Measurements from ENCODE around the gene TSPAN14.
"Not testable (repeated sequence)": the region's sequence is repeated elsewhere in the genome, so short reads cannot be mapped to it uniquely, and the experiment has no call there.

The TSPAN14 gene

DNA sequence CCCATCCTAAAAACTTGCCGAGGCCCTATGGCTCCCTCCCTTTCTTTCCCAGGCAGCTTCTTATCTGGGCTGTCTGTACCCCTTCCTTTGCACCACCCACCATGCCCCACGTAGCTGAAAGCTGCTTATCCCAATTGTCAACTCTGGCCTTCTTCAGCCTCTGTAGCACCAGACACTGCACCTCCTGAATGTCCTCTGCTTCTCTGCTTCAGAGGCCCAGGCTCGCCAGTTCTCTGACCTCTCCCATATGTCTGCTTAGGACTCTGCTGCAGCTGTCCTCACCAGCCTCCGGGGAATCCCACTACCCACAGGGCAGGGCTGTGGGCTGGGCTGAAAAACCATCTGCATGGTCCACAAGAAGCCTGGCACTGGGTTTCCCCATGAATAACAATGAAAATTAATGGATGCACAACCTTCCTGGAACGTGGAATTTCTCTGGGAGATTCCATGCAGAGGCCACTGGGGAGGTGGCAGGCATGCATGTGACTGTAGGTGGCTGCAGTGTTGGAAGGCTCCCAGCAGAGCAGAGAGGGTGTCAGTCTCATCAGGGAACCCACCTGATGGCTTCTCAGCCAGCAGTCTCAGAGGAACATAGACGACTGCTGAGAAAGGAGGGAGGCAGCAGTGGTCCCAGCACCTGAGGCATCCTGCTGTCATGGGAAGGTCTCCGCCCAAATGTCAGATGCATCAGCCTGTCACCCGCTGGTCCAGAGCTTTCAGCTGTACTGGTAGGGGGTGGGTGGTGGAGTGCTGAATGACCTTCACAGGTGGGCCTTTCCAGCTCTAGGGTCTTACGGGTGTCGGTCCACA is 66.8 kb downstream of the TSPAN14 start:
- DNase-seq (ENCODE audit: low read depth in 4 of 4, low spot score in 1 of 4), result no peak

DNA sequence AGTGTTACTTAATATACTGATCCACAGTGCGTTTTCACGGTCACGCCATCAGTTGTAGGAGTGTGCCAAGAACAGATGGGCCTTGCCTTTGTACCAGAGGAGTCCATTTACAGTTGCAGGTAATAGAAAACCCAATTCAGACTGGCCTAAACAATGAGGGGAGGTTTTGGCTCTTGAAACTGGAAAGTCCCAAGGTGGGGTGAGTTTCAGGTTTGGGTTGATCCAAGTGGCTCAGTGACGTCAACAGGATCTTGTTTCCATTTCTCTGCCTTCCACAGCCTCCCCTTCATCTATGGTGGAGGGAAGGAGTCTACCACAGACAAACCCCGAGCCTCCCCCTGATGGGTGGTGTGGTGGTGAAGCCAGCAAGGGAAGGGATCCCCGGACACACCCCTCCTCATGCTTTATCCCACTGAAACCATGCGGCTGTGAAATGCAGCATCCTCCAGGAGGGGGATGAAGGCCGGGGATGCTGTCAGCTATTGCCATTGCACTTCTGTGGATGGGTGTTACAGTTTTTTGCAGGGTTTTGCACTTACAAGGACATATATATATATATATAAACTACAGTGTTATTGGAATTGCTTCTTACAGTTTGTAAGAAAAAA is 68.8 kb downstream of the TSPAN14 start:
- DNase-seq (ENCODE audit: low read depth in 4 of 4, low spot score in 1 of 4), result no peak

DNA sequence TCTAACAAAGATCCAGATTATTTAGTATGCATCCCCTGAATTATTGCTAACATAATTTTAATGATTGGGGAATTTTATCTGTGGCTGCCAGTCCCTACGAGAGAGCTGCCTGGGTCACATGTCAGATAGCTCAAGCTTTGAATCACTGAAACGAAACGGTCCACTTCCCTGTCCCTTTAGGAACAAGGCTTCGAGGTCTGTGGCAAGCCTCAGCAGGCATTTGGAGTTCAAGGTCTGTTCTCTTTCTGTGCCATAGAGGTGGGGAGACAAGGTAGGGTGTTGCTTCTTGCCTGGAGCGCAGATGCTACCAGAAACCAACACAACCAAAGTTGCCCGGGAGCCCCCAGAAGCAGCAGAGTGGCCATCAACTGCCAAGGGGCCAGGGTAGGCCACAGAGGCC is 69.7 kb downstream of the TSPAN14 start:
- no peak for DNase-seq (ENCODE audit: low read depth in 4 of 4, low spot score in 1 of 4)

DNA sequence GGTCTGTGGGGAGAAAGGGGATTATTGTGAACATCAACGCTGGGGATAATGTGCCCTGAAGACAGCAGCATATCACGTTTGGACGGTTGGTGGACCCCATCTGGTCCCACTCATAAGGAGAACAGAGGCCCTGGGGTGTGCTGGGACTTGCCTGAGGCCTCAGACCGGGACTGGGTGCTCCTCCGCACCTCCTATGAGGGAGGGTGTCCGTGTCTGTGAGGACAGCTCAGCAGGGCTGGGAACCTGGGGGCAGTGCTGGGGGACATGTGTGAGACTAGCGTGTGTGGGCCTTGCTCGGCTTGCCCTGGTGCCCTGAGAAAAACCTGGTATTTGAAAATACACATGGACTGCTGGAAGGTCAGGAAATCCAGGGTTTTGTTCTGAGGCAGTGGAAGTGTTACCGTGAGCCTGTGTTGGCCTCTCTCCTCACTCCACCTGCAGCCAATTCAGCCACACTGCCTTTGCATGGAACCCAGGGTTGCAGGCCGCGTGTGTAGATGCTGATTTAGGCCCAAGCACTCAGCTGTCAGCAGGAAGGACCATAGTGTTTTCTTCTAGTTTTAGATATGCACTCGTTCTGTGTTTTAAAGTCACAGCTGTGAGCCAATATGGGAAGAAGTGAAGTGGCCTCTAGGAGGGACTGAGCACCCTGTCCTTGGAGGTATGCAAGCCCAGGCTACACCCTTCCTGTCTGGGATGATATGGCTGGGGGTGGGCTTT is 70.2 kb downstream of the TSPAN14 start:
- no peak for DNase-seq (ENCODE audit: low read depth in 4 of 4, low spot score in 1 of 4)

DNA sequence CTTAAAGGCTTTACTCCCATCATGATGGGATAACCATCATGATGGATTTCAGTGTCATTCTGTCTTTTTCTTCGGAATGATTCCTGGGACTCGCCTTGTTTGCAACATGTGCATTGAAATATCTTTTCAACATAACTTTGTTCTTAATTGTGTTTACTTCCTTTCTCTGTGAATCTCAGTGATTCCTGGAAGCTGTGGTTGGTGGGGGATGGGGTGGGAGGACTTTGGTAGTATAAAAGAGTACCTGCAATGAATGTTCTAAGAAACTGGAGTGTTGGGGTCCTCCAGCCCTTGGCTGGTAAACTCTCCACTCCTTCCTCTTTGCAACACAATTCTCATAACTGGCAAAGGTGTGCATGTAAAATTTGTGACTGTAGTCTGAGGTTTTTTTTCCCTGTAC is 72.1 kb downstream of the TSPAN14 start:
- no peak for DNase-seq (ENCODE audit: low read depth in 4 of 4, low spot score in 1 of 4)

DNA sequence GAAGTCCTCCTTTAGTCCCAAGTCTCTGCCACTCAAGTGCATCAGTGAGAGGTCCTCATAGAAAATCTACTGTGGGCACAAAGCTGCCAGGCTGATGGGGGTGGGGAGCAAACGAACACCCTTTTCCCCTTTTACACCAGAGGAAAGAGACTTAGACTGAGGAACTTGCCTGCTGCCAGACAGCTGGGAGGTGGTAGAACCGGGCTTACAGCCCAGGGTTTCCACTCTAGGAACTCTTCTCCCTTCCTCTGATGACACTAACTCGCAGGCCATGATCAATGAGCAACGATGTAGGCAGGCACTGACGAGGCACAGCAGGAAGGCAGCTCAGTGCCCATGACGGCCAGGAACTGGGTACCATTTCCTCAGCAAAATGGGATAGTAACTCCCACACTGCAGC is 72.6 kb downstream of the TSPAN14 start:
- no peak for DNase-seq (ENCODE audit: low read depth in 4 of 4, low spot score in 1 of 4)

DNA sequence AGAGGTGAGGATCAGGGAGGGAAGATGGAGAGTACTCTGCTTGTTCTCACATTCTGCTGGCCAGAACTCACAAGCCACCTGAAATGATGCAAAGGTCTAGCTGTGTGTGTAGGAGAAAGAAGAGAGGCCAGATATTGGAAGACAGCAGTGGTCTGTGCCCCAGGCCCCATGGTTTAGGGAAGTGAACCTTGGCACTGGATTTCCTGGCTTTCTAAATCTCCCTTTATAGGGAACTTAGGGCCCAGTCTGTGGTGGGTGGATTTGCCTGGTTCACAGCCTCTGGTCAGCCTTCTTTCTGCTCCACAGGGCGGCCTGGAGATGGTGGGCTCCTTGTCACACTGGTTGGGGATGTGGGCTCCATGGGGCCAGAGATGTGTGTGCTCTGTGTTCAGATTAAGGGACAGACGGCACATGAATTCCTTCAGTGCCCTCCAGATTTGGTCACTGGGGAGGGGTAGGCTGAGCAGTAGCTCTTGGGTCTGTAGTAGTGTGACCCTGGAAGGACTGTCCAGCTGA is 74.1 kb downstream of the TSPAN14 start:
- no peak for DNase-seq (ENCODE audit: low read depth in 4 of 4, low spot score in 1 of 4)

DNA sequence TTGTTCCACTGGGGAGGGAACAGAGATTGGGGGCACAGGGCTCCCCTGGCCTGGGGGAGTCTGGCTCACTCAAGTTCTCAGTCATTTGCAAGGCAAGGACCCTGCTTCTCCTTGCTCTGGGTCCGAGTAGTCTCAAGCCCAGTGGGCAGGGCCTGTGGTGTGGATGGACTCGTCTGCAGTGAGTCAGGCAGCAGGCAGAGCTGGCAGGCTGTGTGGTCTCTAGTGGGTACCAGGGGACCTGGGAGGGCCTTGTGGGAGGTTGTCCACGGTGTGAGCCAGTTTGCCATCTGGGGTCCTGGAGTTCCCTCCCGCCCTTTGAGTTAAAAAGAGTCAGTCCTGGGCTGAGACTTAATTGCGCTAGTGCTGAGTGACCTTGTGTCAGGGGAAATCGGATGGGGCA is 74.8 kb downstream of the TSPAN14 start:
- no peak for DNase-seq (ENCODE audit: low read depth in 4 of 4, low spot score in 1 of 4)

DNA sequence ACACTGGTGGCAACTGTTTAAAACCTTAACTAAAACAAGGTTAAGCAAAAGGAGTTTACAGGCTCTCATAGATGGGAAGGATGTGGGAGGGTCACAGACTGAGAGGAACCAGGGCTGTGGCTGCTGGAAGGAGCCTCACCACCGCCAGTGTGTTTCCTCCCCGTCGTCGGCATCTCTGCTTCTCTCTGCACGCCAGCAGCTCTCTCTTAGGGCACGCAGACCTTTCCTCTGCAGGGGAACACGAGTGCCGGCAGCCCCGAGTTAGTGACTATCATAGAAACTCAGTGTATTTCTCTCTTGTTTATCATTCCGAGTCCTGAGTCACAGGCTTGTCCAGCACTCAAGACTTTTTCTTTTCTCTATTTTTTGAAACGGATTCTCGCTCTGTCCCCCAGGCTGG is 75.5 kb downstream of the TSPAN14 start:
- no peak for DNase-seq (ENCODE audit: low read depth in 4 of 4, low spot score in 1 of 4)

DNA sequence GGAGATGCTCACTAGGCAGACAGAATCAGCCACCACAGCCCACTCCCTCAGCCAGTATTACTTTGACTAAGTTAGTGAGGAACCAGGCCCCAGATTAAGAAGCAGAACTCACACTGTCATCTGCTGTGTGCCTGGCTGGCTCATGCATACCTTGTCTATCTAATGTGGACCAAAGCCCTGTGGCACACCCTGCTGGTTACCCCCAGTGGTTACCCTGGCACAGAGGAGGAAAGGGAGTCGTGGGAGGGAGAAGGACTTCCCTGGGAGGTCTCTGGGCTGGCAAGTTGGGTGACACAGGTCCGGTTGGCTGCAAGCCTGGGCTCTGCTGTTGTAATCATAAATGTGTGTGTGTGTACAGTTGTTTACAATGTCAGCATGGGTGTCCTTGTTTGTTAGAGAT is 76.1 kb downstream of the TSPAN14 start:
- DNase-seq (ENCODE audit: low read depth in 4 of 4, low spot score in 1 of 4), result peak in 1 of 4 experiments; percentile 25

DNA sequence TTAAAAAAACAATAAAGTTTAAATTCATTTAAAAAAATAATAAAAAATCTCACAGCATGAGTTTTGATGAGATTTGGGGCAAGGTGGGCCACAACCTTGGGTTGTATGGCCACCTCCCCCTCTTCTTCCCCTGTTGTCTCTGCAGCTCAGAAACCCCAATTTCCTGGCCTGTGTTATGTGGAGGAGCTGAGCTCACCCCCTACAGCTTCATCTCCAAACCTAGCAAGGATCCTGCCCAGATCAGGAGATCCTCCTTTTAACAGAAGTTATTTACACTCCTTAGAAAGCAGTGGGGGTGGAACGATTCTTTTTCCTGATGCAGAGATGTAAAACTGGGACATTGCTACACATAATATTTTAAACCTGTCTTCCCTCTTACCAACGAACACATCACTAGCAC is 76.7 kb downstream of the TSPAN14 start:
- no peak for DNase-seq (ENCODE audit: low read depth in 4 of 4, low spot score in 1 of 4)

DNA sequence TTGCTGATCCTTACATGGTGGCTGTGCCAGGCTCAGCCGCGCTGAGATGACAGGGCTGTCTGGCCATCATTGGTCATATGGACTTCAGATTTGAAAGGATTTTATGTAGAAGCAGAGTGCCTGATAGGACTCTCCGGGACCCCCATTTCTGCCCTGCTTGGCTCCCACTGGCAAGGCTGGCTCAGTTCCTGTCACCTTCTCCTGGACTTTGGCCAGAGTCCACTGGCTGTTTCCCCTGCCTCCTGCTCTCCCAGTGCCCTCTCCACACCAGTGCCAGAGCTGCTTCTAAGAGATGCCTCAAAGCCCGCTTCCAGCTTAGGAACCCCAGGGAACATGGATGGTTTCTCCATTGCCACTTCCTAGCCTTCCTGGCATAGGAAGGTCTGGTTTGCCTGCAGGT is 78.5 kb downstream of the TSPAN14 start:
- no peak for DNase-seq (ENCODE audit: low read depth in 4 of 4, low spot score in 1 of 4)

DNA sequence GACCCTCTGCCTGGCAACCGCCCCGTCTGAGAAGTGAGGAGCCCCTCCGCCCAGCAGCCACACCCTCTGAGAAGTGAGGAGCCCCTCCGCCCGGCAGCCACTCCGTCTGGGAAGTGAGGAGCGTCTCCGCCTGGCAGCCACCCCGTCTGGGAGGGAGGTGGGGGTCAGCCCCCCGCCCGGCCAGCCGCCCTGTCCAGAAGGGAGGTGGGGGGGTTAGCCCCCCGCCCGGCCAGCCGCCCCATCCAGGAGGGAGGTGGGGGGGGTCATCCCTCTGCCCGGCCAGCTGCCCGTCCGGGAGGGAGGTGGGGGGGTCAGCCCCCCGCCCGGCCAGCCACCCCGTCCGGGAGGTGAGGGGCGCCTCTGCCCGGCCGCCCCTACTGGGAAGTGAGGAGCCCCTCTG is 79.9 kb downstream of the TSPAN14 start:
- DNase-seq (ENCODE audit: low read depth in 4 of 4, low spot score in 1 of 4), result not testable (repeated sequence)

DNA sequence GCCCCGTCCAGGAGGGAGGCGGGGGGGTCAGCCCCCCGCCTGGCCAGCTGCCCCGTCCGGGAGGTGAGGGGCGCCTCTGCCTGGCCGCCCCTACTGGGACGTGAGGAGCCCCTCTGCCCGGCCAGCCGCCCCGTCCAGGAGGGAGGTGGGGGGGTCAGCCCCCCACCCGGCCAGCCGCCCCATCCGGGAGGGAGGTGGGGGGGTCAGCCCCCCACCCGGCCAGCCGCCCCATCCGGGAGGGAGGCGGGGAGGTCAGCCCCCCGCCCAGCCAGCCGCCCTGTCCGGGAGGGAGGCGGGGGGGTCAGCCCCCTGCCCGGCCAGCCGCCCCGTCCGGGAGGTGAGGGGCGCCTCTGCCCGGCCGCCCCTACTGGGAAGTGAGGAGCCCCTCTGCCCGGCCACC is 80.5 kb downstream of the TSPAN14 start:
- not testable (repeated sequence) for DNase-seq (ENCODE audit: low read depth in 4 of 4, low spot score in 1 of 4)

DNA sequence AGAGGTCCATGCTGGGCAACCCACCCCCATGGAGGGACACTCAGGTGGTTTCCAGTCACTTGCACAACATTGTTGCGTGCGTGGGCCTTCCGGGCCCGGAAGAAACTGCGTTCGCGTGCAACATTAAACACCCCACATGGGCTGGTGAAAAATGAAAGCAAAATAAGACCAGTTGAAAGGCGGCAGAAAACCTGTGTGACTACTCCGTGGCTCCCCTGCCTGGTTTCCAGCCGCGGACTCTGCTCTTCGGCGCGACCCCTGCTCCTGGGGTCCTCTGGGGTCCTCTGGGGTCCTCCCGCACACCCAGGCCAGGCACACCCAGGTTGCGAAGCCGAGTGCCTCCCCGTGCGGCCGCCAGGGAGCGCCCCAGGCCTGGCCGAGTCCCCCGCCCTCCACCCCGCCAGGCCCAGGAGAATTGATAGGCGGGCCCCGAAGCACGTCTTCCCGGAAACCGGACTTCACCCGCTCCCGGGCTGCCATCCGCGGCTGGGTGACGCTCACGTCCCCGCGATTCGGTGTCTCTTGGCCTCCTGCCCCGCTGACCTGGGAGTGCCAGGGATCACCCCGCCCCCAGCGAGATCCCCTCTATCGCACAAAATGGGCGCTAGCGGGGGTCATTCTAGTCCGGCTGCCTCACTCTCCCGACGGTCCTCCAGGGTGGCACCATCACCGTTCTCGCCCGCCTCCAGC is 81.7 kb downstream of the TSPAN14 start:
- DNase-seq (ENCODE audit: low read depth in 4 of 4, low spot score in 1 of 4), result peak; percentile 21 to 71 (median 49)

DNA sequence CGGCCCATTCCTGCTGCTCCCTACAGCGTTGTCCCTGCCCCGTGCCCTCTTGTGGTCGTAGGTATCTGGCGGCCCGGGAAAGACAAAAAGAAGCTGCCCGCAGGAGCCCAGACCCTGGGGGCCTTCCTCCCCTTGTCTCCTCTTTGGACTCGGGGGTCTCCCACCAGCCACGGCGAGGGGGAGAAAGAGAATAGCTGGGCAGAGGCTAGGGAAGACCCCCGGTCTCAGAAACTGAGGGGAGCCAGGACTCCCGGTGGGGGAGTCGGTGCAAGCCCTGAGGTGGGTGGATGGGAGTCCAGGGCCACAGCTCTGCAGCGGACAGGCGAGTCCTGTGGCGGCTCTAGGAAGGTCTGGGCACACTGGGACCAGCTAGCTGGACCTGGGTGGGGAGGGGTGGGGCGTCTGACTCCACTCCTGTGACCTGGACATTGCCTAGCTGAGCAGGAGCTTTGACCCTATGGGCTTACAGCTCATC is 82.3 kb downstream of the TSPAN14 start:
- DNase-seq (ENCODE audit: low read depth in 4 of 4, low spot score in 1 of 4), result no peak

DNA sequence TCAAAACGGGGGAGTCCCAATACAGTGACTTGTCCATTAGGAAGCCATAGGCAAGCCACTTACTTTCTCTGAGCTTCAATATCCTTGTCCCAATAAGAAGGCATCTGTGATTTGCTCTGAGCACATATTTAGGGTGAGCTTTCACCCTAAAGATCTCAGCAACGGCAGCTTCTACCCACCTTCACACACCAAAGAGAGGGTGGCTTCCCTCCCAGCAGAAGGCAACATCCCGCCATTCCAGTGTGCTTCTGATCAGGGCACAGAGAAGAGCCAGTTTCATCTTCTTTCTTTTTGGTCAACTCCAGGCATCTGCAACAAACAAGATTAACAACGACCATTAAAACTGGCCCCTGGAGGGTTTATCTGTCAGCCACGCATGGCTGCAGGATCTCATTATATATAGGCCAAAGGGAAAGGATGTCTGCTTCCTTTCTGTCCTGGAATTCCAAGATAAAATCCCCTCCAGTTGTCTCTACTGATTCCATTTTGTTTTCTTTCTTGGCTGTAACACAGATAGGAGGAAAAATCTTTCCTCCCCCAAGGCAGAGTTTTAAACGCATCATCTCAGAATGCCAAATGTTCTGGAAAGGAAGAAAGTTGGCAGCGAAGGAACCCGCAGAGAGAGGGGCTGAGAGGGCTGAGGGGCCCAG is 83.1 kb downstream of the TSPAN14 start:
- no peak for DNase-seq (ENCODE audit: low read depth in 4 of 4, low spot score in 1 of 4)

DNA sequence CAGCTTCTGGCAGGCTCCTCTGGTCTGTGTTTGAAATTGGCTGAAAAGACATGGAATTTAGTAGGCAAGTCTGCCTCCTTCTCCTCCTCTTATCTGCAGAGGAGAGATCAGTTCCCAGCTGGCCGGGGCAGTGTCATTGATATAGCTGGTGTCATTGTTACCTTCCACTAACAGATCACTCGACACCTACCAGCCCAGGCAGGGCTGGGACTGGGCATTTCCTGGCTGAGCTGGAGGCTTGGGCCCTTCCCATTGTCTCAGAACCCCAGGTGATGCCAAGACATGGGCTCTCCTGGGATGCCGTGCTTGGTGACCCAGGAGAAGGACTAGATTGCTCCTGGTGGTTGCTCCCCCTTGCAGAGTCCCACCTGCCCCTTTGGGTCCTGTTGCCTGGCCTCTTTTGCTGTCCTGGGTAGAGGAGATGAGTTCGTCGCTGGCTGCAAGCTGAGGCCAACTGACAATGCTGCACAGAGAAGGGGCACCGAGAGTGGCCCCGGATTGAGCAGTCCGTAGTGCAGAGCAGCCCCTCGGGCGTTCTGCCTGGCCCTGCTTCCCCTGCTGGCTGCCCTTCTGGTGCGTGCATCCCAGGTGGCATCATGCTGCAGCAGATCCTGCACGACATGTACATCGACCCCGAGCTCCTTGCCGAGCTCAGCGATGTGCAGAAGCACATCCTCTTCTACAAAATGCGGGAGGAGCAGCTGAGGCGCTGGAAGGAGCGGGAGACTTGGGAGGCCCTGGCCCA is 83.8 kb downstream of the TSPAN14 start, which contains the start of gene SH2D4B:
Gene SH2D4B (plus strand): TSS at position 167 of the 745 bp plus-strand sequence. CDS start 430 bp downstream, at position 597.
- DNase-seq (ENCODE audit: low read depth in 4 of 4, low spot score in 1 of 4), result no peak

DNA sequence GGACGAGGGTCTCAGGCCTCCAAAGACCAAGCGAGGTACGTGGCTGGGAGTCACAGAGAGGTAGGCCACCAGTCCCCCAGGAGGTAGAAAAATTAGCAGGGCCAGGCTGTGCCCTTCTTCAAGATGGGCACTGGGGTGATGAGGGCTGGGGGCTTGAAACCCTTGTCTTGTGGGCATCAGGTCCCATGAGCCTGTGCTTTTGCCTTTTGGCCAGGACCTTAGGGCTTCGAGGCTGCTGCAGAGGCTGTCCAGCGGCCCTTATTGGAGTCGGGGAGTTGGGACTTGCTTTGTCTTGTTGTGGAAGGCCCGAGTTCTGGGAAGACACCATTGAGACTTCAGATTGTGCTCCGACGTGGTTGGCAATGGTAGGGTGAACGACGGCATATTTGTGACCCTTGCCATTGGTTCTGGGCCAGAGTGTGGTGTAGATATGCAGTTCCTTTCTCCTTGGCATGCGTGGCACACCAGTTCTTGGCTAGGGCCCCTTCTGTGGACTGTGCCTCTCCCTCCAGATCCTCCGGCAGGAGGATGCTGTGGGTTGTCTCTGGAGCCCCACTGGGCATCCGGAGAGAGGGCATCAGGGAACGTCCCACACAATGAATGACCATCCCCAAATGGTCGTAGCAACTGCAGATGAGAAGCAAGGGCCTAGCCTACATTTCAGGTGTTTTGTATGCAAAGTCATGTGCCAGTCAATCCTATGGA is 84.5 kb downstream of the TSPAN14 start:
- no peak for DNase-seq (ENCODE audit: low read depth in 4 of 4, low spot score in 1 of 4)

Data from stimulated activated CD4-positive, alpha-beta T cell treated with anti-CD3 and anti-CD28 coated beads, Interleukin-1b, Interleukin-23, amount 100 ng/mL, for 24 hours (primary cell).